Measurements from ENCODE around the gene PPIL4.

DNA sequence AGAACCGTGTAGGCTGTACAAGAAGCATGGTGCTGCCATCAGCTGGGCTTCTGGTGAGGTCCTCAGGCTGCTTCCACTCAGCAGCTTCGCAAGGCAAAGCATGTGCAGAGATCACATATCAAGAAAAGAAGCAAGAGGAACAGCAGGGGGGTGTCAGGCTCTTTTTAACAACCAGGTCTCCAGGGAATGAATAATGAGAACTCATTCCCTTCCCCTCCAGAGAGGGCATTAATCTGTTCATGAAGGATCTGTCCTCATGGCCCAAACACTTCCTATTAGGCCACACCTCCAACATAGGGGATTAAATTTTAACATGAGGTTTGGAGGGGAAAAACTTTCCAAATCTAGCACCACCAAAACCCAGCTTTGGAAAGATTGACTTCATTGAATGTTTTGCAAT, 40.3 kb upstream of the PPIL4 start:
- TF ChIP-seq POLR2A (IDR thresholded peaks at IDR 0.05; ENCODE audit: low read length), result no peak
- TF ChIP-seq GATA1 (IDR thresholded peaks at IDR 0.05; ENCODE audit: low read depth, low read length), result no peak

Data from erythroblast (primary cell).